HTERT RPE-1 (cell line): Measurements from ENCODE around the gene ZMYM4.

Experiments used
- in situ Hi-C: fragments of 300-500 bp; cut with MboI; formaldehyde crosslinking; loops from 4 replicates; pipeline ENCODE4 v1.14.3; 2020; ENCODE audit warnings: low sequenced_read_pairs

The ZMYM4 gene

DNA sequence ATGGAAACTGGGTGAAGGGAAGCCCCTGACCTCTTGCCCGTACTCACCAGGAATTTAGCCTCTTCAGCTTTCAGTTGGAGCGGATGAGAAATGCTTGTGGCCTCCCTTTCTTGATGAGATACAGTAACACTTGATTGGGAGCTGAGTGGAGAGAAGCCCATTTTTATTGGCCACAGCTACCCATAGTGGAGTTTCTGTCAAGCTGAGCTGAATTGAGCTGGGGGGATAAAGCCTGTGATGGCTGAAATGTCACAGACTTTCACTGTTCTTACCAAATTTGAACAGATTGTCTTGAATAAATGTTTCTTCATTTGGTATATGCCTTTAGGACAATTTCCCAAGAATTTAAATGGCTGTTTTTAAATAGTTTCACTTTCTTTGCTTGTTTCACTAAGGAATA, 125.9 kb downstream of the ZMYM4 start:
- in situ Hi-C loops = no loop called here

DNA sequence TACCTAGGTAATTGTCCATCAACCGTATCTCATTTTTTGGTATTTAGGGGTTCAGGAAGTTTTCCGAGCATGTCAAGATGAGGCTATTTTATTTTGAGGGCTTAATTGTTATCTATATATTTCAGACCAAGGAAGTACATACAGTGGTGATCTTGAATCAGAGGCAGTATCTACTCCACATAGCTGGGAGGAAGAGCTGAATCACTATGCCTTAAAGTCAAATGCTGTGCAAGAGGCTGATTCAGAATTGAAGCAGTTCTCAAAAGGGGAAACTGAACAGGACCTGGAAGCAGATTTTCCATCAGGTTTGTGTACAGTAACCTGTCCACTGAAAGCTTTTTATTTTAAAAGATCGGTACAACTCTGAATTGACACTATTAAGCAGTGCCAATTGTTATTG, 130.2 kb downstream of the ZMYM4 start:
- in situ Hi-C loops = no loop called here

DNA sequence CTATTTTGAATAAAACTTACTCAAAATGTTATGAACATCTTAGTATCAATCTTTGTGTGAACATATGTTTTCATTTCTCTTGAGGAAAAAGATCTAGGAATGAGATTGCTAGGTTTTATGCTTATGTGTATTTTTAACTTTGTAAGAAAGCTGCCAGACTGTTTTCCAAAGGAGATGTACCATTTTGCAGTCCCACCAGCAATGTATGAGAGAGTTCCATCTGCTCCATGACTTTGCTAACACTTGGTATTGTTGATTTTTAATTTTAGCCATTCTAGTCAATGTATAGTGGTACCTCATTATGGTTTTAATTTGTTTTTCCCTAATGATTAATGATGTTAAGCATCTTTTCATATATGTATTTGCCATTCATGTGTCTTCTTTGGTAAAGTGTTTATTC, 132.5 kb downstream of the ZMYM4 start:
- in situ Hi-C loops = no loop called here

DNA sequence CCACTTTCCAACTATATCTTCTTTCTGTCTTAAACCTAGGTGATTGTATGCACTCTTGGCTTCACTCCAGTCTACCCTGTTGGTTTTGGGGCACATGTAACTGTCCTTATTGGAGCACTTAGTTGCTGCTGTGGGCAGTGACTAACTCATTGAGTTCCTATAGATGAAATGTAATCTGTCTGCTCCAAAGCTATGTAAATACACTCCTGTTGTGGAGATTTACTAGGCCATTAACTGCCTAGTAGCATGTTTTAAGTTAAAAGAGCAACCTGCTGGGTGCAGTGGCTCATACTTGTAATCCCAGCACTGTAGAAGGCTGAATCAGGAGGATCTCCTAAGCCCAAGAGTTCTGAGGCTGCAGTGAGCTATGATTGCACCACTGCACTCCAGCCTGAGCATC, 137.6 kb downstream of the ZMYM4 start:
- in situ Hi-C loops = no loop called here

DNA sequence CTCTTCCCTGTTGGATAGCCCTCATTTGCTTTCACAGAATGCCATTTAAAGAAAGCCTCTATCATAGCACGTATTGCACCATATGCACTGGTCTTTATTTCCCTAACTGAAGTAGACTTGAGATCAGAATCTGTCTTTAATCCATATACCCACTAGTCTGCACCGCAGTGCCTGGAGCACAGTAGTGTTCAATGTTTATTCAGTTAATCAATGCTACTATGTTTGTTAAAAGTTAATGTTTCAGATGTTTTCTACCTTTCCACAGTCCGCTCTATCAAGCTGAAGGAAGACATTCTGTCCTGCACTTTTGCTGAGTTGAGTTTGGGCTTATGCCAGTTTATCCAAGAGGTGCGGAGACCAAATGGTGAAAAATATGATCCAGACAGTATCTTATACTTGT, 139.2 kb downstream of the ZMYM4 start:
- in situ Hi-C loops = no loop called here

DNA sequence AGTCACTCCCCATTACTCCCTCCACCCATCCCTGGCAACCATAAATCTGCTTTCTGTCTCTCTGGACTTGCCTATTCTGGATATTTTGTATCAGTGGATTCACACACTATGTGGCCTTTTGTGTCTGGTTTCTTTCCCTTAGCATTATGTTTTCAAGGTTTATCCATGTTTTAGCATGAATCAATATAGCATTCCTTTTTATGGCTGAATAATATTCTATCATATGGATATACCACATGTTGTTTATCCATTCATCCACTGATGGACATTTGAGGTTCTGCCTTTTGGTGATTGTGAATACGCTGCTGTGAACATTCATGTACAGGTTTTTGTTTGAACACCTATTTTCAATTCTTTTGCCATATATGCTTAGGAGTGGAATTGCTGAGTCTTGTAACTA, 140.4 kb downstream of the ZMYM4 start:
- in situ Hi-C loops = no loop called here

DNA sequence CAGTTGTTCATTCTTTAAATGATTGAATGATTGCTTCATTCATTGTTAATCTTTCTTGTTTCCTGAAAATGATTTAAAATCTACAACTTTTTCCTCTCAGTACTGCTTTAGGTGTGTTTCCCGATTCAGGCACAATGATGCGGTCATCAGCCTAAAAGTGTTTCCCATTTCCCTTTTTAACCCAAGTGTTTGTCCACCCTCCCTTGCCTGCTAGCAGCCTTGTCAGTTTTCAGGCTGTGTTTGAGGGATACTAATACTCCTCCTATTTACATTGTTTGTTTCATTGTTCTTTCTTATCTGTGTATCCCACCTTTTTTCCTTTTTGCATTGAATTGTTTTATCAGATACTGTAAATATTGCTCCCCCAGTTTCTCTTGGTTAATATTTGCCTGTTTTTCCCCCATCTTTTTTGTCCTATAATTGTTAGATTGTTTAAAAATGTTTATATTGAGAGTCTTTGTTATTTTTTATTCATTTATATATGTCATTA, 157.6 kb downstream of the ZMYM4 start:
- in situ Hi-C loops = no loop called here

DNA sequence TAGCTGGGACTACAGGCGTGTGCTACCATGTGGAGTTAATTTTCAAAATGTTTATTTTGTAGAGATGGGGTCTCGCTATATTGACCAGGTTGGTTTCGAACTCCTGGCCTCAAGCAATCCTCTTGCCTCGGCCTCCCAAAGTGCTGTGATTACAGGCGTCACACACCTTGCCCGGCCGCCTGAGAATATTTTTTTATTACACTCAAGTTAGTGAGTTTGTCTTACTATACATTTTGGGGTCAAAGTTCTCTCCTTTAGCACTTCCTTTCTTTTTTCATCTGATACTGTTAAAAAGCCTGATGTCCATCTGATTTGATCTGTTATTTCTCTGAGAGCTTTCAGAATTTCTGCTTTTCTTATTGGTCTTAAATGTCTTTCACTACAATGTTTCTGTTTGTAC, 159.9 kb downstream of the ZMYM4 start:
- in situ Hi-C loops = no loop called here

DNA sequence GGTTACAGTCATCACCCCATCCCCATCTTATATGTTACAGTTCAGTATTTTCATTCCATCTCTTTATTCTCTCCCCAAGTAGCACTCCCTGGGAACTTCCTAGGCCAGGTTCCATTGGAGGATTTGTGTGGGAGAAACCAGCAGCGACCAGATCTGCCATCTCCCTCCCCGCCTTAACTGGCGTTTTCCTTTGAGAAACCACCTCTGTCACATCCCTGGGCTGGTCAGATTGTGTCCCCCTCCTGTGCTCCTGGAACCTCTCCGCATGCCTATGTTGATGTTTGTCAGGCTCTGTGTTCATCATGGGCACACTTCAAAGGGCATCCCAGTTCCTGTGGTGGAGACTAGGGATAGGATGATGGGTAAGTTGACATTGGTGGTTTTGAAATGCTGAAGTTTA, 162.3 kb downstream of the ZMYM4 start:
- in situ Hi-C loops = no loop called here

DNA sequence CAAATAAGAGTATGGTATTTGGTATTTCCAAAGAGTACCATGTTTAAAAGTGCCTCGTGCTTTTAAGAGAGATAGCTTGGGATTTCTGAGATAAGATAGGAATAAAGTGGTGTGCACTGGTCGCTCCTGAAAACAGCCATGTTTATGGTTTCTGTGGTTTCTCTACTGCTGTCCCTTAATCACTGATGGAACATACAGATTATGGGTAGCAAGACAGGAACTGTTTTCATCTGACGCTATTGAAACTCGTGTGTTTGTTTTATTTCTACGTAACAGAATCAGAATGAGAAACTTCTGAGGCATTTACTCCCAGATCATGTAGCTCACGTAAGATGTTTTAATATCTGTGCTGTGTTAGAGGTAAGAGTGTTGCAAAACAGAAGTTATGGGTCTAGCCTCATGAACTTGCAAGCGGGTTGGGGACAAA, 162.7 kb downstream of the ZMYM4 start:
- in situ Hi-C loops = no loop called here

DNA sequence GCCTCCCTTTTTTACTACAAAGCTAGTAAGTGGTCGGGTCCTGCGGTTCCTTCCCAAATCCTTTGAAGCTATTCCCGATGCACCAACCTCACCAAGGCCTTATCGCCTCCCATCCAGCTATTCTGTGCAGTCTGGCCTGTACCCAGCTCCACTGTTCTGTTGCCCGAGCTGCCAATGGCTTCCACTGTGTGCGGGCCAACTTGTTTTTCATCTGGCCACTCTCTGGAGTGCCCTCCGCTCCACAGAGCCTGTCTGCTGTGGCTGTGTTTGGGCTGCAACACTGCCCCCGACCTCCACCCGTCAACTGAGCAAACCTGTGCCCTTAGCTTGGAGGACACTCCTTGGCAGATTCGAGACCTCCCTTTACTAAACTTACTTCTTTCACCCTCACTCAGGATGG, 163.7 kb downstream of the ZMYM4 start:
- in situ Hi-C loops = no loop called here

DNA sequence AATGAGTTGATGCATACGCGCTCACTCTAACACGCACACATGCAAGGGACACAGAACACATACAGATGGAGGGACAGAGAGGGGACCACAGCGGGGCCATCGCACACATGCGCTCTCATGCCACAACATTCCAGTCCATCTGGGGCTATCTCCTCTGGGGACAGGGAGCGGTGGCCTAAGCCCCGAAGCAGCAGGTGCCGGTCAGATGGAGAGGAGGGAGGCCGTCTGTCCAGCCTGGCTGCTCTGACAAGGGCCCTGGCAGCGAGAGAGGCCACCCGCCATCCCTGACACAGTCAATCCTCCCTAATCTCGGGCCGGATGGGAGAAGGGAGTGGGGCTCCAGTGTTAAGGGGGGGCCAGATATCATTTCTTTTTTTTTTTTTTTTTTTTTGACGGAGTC, 165.2 kb downstream of the ZMYM4 start:
- in situ Hi-C loops = no loop called here

DNA sequence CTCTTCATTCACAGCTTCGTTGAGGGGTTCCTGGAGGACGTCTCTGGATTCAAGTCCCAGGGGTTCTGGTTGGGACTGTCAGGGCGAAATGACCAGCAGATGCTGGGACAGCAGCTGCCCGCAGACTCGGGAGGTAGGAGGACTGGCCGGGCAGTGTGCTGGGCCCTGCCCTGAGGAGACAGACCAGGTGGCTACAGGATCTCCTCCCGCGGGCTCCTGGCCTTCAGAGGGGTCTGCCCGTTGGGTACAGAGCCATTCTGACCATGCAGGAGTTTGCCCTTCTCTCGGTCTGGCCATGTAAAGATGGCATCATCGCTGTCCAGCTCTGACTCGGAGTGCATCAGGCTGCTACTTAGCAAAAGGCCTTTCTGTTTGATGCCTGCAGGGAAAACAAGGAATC, 166.2 kb downstream of the ZMYM4 start:
- in situ Hi-C loops = no loop called here

DNA sequence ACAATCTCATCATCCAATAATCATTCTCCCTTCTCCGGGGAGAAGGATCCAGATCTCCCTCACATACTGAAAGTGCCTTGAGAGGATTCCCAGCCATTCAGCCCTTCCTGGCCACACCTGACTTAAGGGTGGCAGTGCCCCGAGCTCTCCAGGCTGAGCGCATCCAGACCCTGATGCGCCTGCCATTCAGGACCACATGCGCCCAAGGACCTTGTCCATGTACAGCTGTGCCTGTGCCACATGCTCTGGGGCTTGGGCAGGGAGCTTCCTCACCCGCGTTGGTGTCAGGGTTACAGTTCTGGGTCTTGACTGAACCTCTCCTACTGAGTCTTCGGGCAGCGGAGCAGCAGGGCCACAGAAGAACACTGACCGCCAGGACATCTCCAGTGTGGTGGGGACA, 167.6 kb downstream of the ZMYM4 start:
- in situ Hi-C loops = no loop called here

DNA sequence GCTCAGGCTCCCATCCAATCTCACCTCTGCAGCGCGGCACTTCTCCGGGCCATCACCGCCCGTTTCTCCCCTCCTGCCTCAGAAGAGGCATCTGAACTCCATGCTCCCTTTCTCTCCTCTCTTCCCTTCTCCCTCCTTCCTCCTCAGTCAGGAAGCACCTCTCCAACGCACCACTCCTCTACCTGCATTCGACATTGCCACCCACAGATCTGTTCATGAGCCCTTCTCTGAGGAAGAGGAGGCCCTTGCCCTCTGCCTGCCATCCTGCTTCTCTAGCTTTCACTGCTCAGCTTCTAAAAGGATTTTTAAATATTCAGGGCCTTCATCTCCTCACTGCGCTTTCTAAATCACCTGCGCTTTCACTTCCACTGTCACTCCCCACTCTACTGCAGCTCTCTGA, 168.7 kb downstream of the ZMYM4 start:
- in situ Hi-C loops = no loop called here

DNA sequence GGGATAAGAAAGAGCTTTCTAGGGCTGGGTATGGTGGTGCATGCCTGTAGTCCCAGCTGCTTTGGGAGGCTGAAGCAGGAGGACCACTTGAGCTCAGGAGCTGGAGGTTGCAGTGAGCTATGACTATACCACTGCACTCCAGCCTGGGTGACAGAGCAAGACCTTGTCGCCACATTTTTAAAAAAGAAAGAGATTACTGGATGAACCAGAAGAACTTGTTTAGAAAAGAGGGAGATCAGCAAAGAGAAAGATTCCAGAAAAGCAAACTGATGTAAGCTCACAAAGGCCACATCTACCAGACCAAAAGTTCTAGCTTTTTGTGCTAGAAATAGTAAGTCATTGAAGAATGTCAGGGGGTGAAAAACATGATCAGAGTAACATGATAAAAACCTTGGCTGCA, 171.1 kb downstream of the ZMYM4 start:
- in situ Hi-C loops = no loop called here

DNA sequence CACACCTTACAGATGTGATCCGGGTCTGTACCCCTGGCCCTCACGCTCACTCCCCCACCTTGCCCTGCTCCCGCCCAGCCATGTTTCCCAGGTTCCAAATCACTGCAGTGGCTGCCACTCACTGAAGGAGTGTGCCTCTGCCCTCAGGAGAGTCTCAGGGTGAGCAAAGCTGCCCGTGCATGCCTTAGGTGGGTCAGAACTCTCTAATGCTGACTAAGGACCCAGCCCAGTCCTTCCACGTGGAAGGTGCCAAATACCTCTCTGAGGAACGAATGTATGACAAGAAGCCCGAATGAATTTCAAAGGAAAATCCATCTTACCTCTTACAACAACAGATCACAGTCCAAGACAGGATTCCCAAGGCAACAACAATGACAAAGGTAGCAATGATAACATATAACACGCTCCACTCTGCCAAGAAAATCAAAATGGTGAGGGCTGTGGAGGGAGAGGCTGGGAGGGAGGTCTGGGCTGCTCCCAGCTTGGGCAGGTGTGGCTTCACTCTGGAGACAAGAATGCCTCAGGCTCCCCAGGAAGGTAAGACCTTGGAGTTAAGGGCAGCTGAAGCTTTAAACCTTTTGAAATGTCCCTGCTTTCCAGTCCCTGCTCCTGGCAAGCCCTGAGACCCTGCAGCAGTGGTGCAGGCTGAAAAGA, 173.5 kb downstream of the ZMYM4 start:
- in situ Hi-C loops = no loop called here

DNA sequence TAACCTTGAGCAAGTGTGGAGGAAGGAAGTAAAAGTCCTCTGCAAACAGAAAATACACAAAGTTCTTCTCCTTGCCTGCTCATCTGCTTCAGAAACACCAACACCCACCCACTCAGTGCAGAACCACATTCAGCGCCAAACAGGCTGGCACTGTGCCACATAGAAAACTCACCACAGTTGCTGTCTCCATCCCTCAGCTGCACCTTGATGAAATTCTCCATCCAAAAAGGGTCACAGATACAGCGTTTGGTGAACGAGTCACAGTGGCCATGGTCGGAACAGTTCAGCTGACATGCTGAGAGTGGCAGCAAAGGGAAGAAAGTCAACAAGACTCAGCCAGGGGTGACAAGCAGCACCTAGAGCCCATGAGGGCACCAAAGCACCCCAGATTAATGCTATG, 174.2 kb downstream of the ZMYM4 start:
- in situ Hi-C loops = no loop called here

DNA sequence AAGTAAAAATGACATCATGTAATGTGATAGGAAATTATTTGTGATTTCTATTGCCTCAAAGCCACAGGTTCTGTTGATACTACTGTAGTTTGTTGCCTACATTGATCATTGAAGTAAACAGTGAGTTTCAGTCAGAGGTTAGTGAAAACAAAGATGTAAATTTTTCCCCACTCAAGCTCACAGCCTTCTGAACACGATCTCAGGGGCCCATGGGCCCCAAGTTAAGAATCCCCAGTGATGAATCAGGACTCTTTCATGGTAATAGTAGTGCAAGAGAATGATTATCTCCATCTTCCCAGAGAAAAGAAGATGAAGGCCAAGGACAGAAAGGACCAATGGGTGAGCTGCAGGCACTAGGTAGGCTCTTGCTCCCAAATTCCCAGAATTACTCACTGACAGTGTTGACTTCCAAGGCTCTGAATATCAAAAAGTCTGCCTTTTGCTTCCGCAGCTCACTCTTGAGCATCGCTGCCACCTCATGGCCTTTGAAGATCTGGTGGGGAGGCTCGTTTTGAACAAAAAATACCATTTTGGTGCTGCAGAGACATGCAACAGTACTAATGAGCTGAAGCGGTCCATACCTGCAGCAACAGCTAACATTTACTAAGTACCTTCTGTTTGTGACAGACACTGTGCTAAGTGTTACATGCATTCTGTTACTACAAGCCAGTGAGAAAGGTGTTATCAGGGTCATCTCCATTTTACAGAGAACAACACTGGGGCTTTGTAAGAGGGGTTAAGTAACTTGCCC, 175.4 kb downstream of the ZMYM4 start:
- in situ Hi-C loops = no loop called here

DNA sequence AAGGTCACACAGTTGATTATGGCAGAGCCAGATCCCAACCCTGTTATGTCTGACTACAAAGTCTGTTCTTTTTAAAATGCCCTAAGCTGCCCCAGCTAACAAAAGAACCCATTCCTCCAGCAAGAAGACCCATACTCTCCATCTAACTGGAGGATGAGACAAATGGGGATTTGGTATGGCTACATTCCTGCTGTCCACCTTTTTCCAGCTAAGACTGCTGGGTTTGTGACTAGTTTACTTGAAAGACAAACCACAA, 175.9 kb downstream of the ZMYM4 start:
- in situ Hi-C loops = no loop called here

DNA sequence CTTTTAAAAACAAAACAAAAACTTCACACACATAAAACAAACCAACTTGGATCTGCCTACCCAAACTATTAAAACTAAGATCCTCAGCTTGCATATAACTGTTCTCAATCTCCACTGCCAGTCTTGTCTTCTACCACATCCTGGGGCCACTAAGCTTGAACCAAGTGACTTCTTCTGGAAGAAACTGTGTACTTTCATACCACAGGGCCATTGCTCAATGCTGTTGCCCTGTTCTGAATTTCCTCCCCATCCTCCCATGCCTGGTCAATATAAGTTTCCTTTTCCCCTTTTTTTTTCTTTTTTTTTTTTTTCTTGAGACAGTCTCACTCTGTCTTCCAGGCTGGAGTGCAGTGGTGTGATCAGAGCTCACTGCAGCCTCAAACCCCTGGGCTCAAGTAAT, 178.8 kb downstream of the ZMYM4 start:
- in situ Hi-C loops = no loop called here

DNA sequence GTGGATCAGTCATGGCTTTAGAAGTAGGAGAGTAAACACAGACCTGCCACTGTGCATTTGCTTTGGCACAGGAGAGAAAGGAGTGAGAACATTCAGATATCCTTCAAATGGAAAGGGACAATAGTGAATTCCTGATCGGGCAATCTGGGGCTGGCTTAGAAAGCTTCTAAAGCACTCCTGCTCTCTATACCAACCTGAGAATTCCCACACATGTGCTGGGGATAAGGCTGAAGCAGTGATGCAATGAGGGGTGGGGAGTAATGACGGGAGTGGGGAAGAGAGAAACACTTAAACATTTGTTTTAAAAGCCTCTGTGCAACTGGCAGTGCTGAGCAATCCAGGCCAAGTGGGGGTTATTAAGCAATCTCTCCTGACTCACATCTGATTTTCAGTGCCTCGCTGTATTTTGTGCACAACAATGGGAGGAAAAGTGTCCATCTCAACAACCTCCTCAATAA, 179.9 kb downstream of the ZMYM4 start:
- in situ Hi-C loops = no loop called here
